ENCODE data around the gene DOC2B. TPM values are rescaled to one million over a fixed set of nuclear protein-coding genes. Genes with fewer than 3 reads are reported as not detected.

Gene DOC2B
- total RNA-seq, 1 experiment from 2014 or later: 15.2 TPM

GRCh38 chr17:146983-147761 lies 34.3 kb downstream of the DOC2B start:
- DNase-seq (ENCODE audit: low read depth, low spot score) (no peak), ATAC-seq (no peak)
- no peaks in the 10 kb centered on the region for H3K9me3 ChIP-seq (ENCODE audit: control insufficient read depth in 1 of 2, insufficient read depth in 1 of 2, low read depth in 1 of 2, low read length in 2 of 2)
- no TSS peak for BruUV-seq (replicated peaks)
- no peaks in the 10 kb centered on the region for H3K36me3 ChIP-seq (ENCODE audit: control insufficient read depth in 1 of 2, insufficient read depth in 2 of 2, low read length in 2 of 2)
- ChIA-PET POLR2A (no interaction called here), RAD21 (ENCODE audit: low non-redundant PET in 1 of 2, low total read pairs in 2 of 2, uncharacterized antibody in 2 of 2, unreplicated experiment in 2 of 2) (no interaction called here), CTCF (no interaction called here)
- no peak for TF ChIP-seq ZFX (IDR thresholded peaks at IDR 0.05)
- TF ChIP-seq ZNF274 (IDR thresholded peaks at IDR 0.05; ENCODE audit: low read depth, low read length): no peak
- no peak for TF ChIP-seq CBX3 (IDR thresholded peaks at IDR 0.05; ENCODE audit: low read depth)
- TF ChIP-seq CEBPB (IDR thresholded peaks at IDR 0.05; ENCODE audit: low read depth): no peak
- no peak for TF ChIP-seq POLR2AphosphoS5 (IDR thresholded peaks at IDR 0.05; ENCODE audit: low read depth, low read length)
- no peak for TF ChIP-seq SIN3A (IDR thresholded peaks at IDR 0.05; ENCODE audit: low read depth)
- TF ChIP-seq CTCF (IDR thresholded peaks at IDR 0.05 in 2 of 3, conservative IDR thresholded peaks at IDR 0.05 in 1 of 3; ENCODE audit: borderline replicate concordance in 1 of 3, insufficient read depth in 1 of 3, low read depth in 2 of 3, low read length in 2 of 3): no peak
- TF ChIP-seq EZH2phosphoT487 (IDR thresholded peaks at IDR 0.05; ENCODE audit: borderline replicate concordance): no peak
- TF ChIP-seq TCF7L2 (IDR thresholded peaks at IDR 0.05; ENCODE audit: borderline replicate concordance, extremely low read depth, insufficient read depth, insufficient read length): no peak
- TF ChIP-seq ELF1 (IDR thresholded peaks at IDR 0.05; ENCODE audit: borderline replicate concordance, low read depth): no peak
- TF ChIP-seq POLR2A (IDR thresholded peaks at IDR 0.05; ENCODE audit: borderline replicate concordance, extremely low read depth, insufficient read depth, insufficient read length): no peak
- TF ChIP-seq FOSL1 (IDR thresholded peaks at IDR 0.05; ENCODE audit: low read depth): no peak
- TF ChIP-seq SP1 (IDR thresholded peaks at IDR 0.05; ENCODE audit: low read depth): no peak
- TF ChIP-seq, protein P1, sequence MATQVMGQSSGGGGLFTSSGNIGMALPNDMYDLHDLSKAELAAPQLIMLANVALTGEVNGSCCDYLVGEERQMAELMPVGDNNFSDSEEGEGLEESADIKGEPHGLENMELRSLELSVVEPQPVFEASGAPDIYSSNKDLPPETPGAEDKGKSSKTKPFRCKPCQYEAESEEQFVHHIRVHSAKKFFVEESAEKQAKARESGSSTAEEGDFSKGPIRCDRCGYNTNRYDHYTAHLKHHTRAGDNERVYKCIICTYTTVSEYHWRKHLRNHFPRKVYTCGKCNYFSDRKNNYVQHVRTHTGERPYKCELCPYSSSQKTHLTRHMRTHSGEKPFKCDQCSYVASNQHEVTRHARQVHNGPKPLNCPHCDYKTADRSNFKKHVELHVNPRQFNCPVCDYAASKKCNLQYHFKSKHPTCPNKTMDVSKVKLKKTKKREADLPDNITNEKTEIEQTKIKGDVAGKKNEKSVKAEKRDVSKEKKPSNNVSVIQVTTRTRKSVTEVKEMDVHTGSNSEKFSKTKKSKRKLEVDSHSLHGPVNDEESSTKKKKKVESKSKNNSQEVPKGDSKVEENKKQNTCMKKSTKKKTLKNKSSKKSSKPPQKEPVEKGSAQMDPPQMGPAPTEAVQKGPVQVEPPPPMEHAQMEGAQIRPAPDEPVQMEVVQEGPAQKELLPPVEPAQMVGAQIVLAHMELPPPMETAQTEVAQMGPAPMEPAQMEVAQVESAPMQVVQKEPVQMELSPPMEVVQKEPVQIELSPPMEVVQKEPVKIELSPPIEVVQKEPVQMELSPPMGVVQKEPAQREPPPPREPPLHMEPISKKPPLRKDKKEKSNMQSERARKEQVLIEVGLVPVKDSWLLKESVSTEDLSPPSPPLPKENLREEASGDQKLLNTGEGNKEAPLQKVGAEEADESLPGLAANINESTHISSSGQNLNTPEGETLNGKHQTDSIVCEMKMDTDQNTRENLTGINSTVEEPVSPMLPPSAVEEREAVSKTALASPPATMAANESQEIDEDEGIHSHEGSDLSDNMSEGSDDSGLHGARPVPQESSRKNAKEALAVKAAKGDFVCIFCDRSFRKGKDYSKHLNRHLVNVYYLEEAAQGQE (IDR thresholded peaks at IDR 0.05; ENCODE audit: low read depth): no peak
- TF ChIP-seq ZBTB33 (IDR thresholded peaks at IDR 0.05; ENCODE audit: extremely low read depth, insufficient replicate concordance, low read length): no peak
- TF ChIP-seq EGR1 (IDR thresholded peaks at IDR 0.05; ENCODE audit: low read depth): no peak
- no peak for TF ChIP-seq RAD21 (IDR thresholded peaks at IDR 0.05; ENCODE audit: low read depth)
- TF ChIP-seq JUND (IDR thresholded peaks at IDR 0.05): no peak
- no peak for TF ChIP-seq EZH2 (IDR thresholded peaks at IDR 0.05)
- no peak for TF ChIP-seq SRF (IDR thresholded peaks at IDR 0.05; ENCODE audit: low read depth)
- no peak overlapping the region for H2AFZ ChIP-seq (ENCODE audit: low read depth, low read length, poor library complexity, severe bottlenecking)
- H3K27ac ChIP-seq (ENCODE audit: low read depth, low read length): no peak overlapping the region
- H3K9ac ChIP-seq (ENCODE audit: low read length): no peak overlapping the region
- no peaks in the 10 kb centered on the region for H3K27me3 ChIP-seq (ENCODE audit: insufficient read depth, low read length)
- no peaks in the 10 kb centered on the region for H4K20me1 ChIP-seq (ENCODE audit: insufficient read depth)
- peaks cover 2 to 5% of the 10 kb centered on the region in 2 experiments; a peak in 1 of 4 replicates for H3K4me1 ChIP-seq (ENCODE audit: control insufficient read depth in 1 of 2, insufficient read depth in 2 of 2, low read length in 2 of 2)
- H3K79me2 ChIP-seq (ENCODE audit: insufficient read depth, low read length): no peaks in the 10 kb centered on the region
- intact Hi-C loops (cut with micrococcal nuclease): no loop called here
- no peaks in the 10 kb centered on the region for H3K9me2 ChIP-seq (ENCODE audit: insufficient read depth)
- no peak overlapping the region for H3K4me2 ChIP-seq (ENCODE audit: low read length)
- no peak overlapping the region for H3K4me3 ChIP-seq (replicated peaks in 1 of 2; ENCODE audit: low read depth in 1 of 2, low read length in 2 of 2)

Measured in HCT116 (cell line).